Parathyroid adenoma (tissue), 2 donors: Measurements from ENCODE around the gene TTLL12.

ENCODE experiments used
- H2AFZ ChIP-seq: fragments of 300-600 bp; sonication (generic); one replicate; pipeline ENCODE4 v1.7.0; 2017; ENCODE audit warnings: antibody characterized with exemption, mild to moderate bottlenecking
- H3K27ac ChIP-seq: fragments of 300-600 bp; sonication (generic); one replicate; pipeline ENCODE4 v1.7.0; 2017
- H3K27me3 ChIP-seq: fragments of 300-600 bp; sonication (generic); one replicate; pipeline ENCODE4 v1.7.0; 2017; ENCODE audit warnings: low read length; ENCODE audit not compliant: control insufficient read depth, insufficient read depth
- H3K36me3 ChIP-seq: fragments of 300-600 bp; sonication (generic); one replicate; pipeline ENCODE4 v1.7.0; 2017; ENCODE audit warnings: low read length; ENCODE audit not compliant: control insufficient read depth, insufficient read depth
- H3K4me1 ChIP-seq: fragments of 300-600 bp; sonication (generic); one replicate; pipeline ENCODE4 v1.7.0; 2017; ENCODE audit warnings: control low read depth
- H3K4me2 ChIP-seq: fragments of 300-600 bp; sonication (generic); one replicate; pipeline ENCODE4 v1.7.0; 2017; ENCODE audit warnings: low read length
- H3K4me3 ChIP-seq: fragments of 300-600 bp; sonication (generic); one replicate; pipeline ENCODE4 v1.7.0; 2017; ENCODE audit warnings: low read depth, low read length
- H3K79me2 ChIP-seq: fragments of 300-600 bp; sonication (generic); one replicate; pipeline ENCODE4 v1.7.0; 2017; ENCODE audit warnings: control low read depth
- H3K9ac ChIP-seq: fragments of 300-600 bp; sonication (generic); one replicate; pipeline ENCODE4 v1.7.0; 2017; ENCODE audit warnings: mild to moderate bottlenecking
- H3K9me3 ChIP-seq: fragments of 300-600 bp; sonication (generic); one replicate; pipeline ENCODE4 v1.7.0; 2017; ENCODE audit warnings: low read length; ENCODE audit not compliant: control insufficient read depth
- TF ChIP-seq, protein P1 (sequence below): fragments of 300-600 bp; sonication (generic); IDR thresholded peaks from one replicate; pipeline ENCODE4 v1.7.0; 2017; ENCODE audit warnings: antibody characterized with exemption, mild to moderate bottlenecking
- donor health status: primary hyperparathyroidism.

TTLL12 gene

DNA sequence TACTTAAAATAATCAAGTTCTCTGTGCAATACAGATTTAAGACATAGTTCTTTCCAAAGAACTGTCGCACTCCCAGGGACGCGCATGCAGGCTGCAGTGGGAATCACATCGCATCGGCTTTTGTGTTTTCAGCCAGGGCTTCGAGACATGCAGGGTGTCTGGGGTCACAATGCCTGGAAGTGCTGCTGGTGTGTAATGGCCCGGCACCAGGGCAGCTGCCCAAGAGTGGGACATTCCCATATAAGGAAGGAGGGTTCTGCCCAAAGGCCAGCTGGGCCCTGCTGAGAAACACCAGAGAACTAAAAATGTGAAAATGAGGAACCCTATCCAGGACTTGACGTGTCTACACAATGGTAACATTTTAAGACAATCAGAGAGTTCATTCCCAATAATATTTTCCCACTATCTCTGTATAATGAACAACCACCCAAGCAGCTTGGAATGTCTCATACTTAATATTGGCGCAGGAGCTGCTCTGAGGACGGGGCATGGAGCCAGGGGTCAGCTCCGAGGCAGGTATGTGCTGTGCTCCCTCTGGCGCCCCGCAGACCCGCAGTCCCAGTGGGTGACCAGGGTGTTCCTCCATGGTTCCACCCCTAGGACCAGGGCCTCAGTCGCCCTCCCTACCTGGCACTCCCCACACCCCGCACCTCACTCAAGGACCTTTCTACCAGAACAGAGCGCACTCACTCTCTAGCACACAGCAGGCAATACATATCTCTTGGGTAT is 55.0 kb downstream of the TTLL12 start:
- no peak overlapping the region for H3K27ac ChIP-seq
- H3K4me1 ChIP-seq = no peaks in the 10 kb centered on the region
- no peak overlapping the region for H2AFZ ChIP-seq
- H3K4me3 ChIP-seq = no peak overlapping the region
- TF ChIP-seq, protein P1, sequence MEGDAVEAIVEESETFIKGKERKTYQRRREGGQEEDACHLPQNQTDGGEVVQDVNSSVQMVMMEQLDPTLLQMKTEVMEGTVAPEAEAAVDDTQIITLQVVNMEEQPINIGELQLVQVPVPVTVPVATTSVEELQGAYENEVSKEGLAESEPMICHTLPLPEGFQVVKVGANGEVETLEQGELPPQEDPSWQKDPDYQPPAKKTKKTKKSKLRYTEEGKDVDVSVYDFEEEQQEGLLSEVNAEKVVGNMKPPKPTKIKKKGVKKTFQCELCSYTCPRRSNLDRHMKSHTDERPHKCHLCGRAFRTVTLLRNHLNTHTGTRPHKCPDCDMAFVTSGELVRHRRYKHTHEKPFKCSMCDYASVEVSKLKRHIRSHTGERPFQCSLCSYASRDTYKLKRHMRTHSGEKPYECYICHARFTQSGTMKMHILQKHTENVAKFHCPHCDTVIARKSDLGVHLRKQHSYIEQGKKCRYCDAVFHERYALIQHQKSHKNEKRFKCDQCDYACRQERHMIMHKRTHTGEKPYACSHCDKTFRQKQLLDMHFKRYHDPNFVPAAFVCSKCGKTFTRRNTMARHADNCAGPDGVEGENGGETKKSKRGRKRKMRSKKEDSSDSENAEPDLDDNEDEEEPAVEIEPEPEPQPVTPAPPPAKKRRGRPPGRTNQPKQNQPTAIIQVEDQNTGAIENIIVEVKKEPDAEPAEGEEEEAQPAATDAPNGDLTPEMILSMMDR = no peak
- H3K9ac ChIP-seq = no peak overlapping the region
- H3K9me3 ChIP-seq = no peaks in the 10 kb centered on the region
- no peaks in the 10 kb centered on the region for H3K79me2 ChIP-seq
- H3K36me3 ChIP-seq = no peaks in the 10 kb centered on the region
- no peak overlapping the region for H3K4me2 ChIP-seq
- no peaks in the 10 kb centered on the region for H3K27me3 ChIP-seq

DNA sequence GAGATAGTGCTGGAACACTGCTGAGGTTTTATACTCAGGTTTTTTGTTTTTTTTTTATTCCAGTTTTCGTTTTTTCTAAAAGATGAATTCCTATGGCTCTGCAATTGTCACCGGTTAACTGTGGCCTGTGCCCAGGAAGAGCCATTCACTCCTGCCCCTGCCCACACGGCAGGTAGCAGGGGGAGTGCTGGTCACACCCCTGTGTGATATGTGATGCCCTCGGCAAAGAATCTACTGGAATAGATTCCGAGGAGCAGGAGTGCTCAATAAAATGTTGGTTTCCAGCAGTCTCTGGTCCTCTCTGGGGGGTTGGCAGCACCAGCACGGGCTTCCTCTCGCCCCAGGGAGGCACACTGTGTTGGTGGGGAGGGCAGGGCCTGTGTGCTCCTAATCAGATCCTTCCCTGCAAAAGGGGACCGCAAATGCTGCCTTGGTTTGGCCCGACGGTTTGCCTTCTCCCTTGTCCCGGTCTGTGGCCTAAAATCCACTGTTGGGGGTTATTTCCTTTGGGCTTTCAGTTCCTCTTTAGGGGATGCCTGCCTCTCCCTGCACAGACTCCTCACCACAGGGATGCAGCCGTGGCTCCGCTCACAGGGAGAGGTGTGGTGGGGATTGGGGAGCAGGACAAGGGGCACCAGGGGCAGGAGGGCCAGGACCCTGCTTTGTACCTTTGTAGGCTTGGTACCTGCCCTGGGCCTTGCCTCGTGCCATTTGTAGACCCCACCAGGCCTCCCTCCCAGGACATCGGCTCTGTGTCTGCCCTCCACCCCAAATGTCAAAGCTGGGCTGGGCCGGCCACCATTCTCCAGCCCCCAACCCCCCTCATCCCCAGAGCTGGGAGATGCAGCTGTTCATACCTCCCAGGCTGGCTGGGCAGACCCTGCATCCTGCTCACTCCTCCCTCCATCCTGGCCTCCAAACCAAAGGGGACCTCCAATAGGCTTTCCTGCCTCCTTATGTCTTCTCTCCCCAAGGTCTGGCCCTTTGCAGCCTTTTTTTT is 57.2 kb downstream of the TTLL12 start:
- no peak overlapping the region for H3K9ac ChIP-seq
- no peaks in the 10 kb centered on the region for H3K79me2 ChIP-seq

DNA sequence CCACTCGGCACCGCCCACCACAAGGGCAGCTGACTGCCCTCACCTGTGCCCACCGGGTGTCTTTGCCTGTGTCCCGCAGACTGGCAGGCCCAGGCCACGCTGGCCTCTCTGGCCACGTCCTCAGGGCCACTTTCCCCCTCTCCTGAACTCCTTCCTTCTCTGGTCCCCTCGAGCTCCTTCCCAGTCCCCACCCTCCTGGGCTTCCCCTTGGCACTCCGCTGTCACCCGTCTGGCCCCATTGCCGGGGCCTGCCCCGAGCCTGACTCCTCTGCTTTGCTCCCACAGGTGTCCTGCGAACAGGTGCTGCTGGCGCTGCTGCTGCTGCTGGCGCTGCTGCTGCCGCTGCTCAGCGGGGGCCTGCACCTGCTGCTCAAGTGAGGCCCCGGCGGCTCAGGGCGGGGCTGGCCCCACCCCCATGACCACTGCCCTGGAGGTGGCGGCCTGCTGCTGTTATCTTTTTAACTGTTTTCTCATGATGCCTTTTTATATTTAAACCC is 58.0 kb downstream of the TTLL12 start:
- H3K4me2 ChIP-seq = no peak overlapping the region
- no peak overlapping the region for H3K9ac ChIP-seq
- H2AFZ ChIP-seq = no peak overlapping the region
- H3K36me3 ChIP-seq = no peaks in the 10 kb centered on the region
- H3K4me3 ChIP-seq = no peak overlapping the region
- no peak overlapping the region for H3K27ac ChIP-seq
- H3K79me2 ChIP-seq = no peaks in the 10 kb centered on the region
- H3K27me3 ChIP-seq = no peaks in the 10 kb centered on the region
- no peaks in the 10 kb centered on the region for H3K9me3 ChIP-seq
- H3K4me1 ChIP-seq = no peaks in the 10 kb centered on the region
- TF ChIP-seq, protein P1 = no peak

More for the DNA sequence above, 57.2 kb downstream of the TTLL12 start:
- Histone ChIP-seq H3K9me3 (no peaks in the 10 kb centered on the region), H2AFZ (no peak overlapping the region), H3K4me3 (no peak overlapping the region), H3K4me2 (no peak overlapping the region), H3K36me3 (no peaks in the 10 kb centered on the region), H3K4me1 (no peaks in the 10 kb centered on the region), H3K27ac (no peak overlapping the region), H3K27me3 (no peaks in the 10 kb centered on the region)
- TF ChIP-seq, protein P1 = no peak

DNA sequence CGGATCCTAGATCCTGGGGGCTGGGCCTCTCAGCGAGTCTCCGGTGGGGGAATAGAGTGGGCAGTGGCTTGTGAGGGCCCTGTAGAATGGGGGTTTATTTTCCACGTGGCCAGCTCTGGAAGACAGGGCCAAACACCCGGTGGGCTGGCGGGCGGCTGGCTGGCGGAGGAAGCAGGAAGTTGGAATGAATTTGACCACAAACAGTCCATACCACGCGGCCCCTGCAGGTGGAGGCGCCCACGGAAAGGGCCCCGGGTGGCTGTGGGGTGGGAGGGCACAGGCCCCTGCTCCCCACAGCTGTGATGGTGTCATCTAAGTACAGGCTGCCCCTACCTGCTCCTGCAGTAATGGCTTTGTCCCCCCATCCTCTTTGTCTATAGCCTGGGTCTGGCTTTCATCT is 58.8 kb downstream of the TTLL12 start:
- H2AFZ ChIP-seq = no peak overlapping the region

More for the DNA sequence above, 58.8 kb downstream of the TTLL12 start:
- Histone ChIP-seq H3K36me3 (no peaks in the 10 kb centered on the region), H3K4me3 (no peak overlapping the region), H3K4me1 (no peaks in the 10 kb centered on the region), H3K27me3 (no peaks in the 10 kb centered on the region), H3K9me3 (no peaks in the 10 kb centered on the region), H3K4me2 (no peak overlapping the region), H3K79me2 (no peaks in the 10 kb centered on the region), H3K9ac (no peak overlapping the region), H3K27ac (no peak overlapping the region)
- TF ChIP-seq, protein P1 = no peak
